Bronchial epithelial cell (primary cell): ENCODE data around the gene PRKACA. TPM values are rescaled to one million over a fixed set of nuclear protein-coding genes. Genes with fewer than 3 reads are reported as not detected.

Source experiments
- DNase-seq: peaks from one replicate; pipeline ENCODE4 v3.0.0-alpha.2; 2010; ENCODE audit warnings: low read depth
- FAIRE-seq: peaks from 2 replicates; lab custom pipeline; 2011; peaks lifted over from hg19 to GRCh38; lab: Jason Lieb, UNC
- H3K27me3 ChIP-seq: 2 replicates; pipeline ENCODE4 v1.5.1; 2011; ENCODE audit warnings: low read length; ENCODE audit not compliant: control insufficient read depth, insufficient read depth
- H3K36me3 ChIP-seq: 2 replicates; pipeline ENCODE4 v1.5.1; 2011; ENCODE audit warnings: low read length; ENCODE audit not compliant: control insufficient read depth, insufficient read depth
- H3K4me3 ChIP-seq: 2 replicates; pipeline ENCODE4 v1.5.1; 2011; ENCODE audit warnings: mild to moderate bottlenecking, low read depth, low read length, control low read depth
- CTCF ChIP-seq: IDR thresholded peaks from 2 replicates; pipeline ENCODE4 v1.5.1; 2011; ENCODE audit warnings: mild to moderate bottlenecking, moderate library complexity, low read length, control low read depth, inconsistent platforms; ENCODE audit not compliant: insufficient read depth, severe bottlenecking
- total RNA-seq: library from RNA; depleted of rRNA; stranded (reverse); fragments of >200 nt; gene quantifications from 2 replicates; pipeline ENCODE4 v1.2.1, GENCODE V29; 2014

PRKACA gene
- total RNA-seq, 1 donor from 2014 or later, result 13.7 TPM

- no peaks in the 10 kb centered on the region for H3K27me3 ChIP-seq
- no peaks in the 10 kb centered on the region for H3K36me3 ChIP-seq
- no peak for FAIRE-seq
- TF ChIP-seq CTCF, result no peak
- no peak for DNase-seq
- H3K4me3 ChIP-seq, result peak within 1 kb of the TSS; percentile 58
Measured at GRCh38 chr19:14072535-14073260, 44.9 kb downstream of the PRKACA start, which contains the start of gene MISP3. Gene MISP3 (plus strand): TSS chr19:14072786. CDS start chr19:14073310, 524 bp downstream.

DNA sequence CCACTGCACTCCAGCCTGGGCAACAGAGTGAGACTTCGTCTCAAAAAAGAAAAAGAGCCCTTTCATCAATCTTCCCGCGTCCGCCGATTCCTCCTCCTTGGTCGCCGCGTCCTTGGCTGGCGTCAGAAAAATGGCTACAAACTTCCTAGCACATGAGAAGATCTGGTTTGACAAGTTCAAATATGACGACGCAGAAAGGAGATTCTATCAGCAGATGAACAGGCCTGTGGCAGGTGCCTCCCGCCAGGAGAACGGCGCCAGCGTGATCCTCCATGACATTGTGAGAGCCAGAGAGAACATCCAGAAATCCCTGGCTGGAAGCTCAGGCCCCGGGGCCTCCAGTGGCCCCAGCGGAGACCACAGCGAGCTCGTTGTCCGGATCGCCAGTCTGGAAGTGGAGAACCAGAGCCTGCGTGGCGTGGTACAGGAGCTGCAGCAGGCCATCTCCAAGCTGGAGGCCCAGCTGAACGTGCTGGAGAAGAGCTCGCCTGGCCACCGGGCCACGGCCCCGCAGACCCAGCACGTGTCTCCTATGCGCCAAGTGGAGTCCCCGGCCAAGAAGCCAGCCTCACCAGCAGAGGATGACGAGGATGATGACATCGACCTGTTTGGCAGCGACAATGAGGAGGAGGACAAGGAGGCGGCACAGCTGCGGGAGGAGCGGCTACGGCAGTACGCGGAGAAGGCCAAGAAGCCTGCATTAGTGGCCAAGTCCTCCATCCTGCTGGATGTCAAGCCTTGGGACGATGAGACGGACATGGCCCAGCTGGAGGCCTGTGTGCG is 47.1 kb downstream of the PRKACA start:
- Histone ChIP-seq H3K36me3 (no peaks in the 10 kb centered on the region), H3K27me3 (no peaks in the 10 kb centered on the region), H3K4me3 (no peak overlapping the region)
- FAIRE-seq (no peak), DNase-seq (no peak)
- no peak for TF ChIP-seq CTCF

- no peak for FAIRE-seq
- TF ChIP-seq CTCF, result no peak
Measured at GRCh38 chr19:14066134-14066533, 51.4 kb downstream of the PRKACA start.

GRCh38 chr19:14063105-14063504 is 54.5 kb downstream of the PRKACA start:
- no peak for TF ChIP-seq CTCF

More at GRCh38 chr19:14066134-14066533, 51.4 kb downstream of the PRKACA start:
- H3K4me3 ChIP-seq, result no peak overlapping the region
- H3K36me3 ChIP-seq, result no peaks in the 10 kb centered on the region
- peaks cover under 1% of the 10 kb centered on the region for H3K27me3 ChIP-seq
- no peak for DNase-seq

GRCh38 chr19:14062558-14062855 is 55.1 kb downstream of the PRKACA start:
- DNase-seq, result no peak
- FAIRE-seq, result no peak
- TF ChIP-seq CTCF, result no peak
- H3K36me3 ChIP-seq, result no peaks in the 10 kb centered on the region
- H3K4me3 ChIP-seq, result no peak overlapping the region
- peaks cover 7% of the 10 kb centered on the region for H3K27me3 ChIP-seq

More at GRCh38 chr19:14063105-14063504, 54.5 kb downstream of the PRKACA start:
- Histone ChIP-seq H3K36me3 (no peaks in the 10 kb centered on the region), H3K4me3 (no peak overlapping the region), H3K27me3 (peaks cover 7% of the 10 kb centered on the region)
- FAIRE-seq (no peak), DNase-seq (no peak)
